Stomach (tissue), 9 donors: Measurements from ENCODE around the gene MRPS15. TPM values are rescaled to one million over a fixed set of nuclear protein-coding genes. Genes with fewer than 3 reads are reported as not detected.

Experiments used
- DNase-seq, 2 donors: peaks; one replicate each; pipeline versions ENCODE4 v3.0.0 to v3.0.0-alpha.2; 2013 to 2019
- H3K27ac ChIP-seq, 5 donors: fragments of 200-600 bp in 4 of 5; sonication (generic) in 4 of 5; one replicate each; pipeline ENCODE4 v1.5.1; 2013 to 2019; ENCODE audit warnings: mild to moderate bottlenecking in 1 of 5, moderate library complexity in 1 of 5
- H3K27me3 ChIP-seq, 3 donors: fragments of 200-600 bp; sonication (generic); one replicate each; pipeline ENCODE4 v1.5.1; 2017 to 2019; ENCODE audit warnings: mixed run types in 1 of 3
- H3K36me3 ChIP-seq, 4 donors: fragments of 200-600 bp; sonication (generic); 1 replicate in 3 of 4; 2 replicates in 1 of 4; pipeline ENCODE4 v1.5.1; 2016 to 2019
- H3K4me1 ChIP-seq, 4 donors: fragments of 200-600 bp; sonication (generic); one replicate each; pipeline ENCODE4 v1.5.1; 2016 to 2019
- H3K4me3 ChIP-seq, 4 donors: fragments of 200-600 bp; sonication (generic) in 3 of 4; one replicate each; pipeline ENCODE4 v1.5.1; 2016 to 2019; ENCODE audit warnings: mild to moderate bottlenecking in 1 of 4
- H3K9me3 ChIP-seq, 4 donors: fragments of 200-600 bp; sonication (generic); one replicate each; pipeline ENCODE4 v1.5.1; 2016 to 2019
- EP300 ChIP-seq: sonication (generic); formaldehyde crosslinking; IDR thresholded peaks from one replicate; pipeline ENCODE4 v1.6.1; 2017; ENCODE audit warnings: antibody characterized with exemption
- POLR2A ChIP-seq, 4 donors: fragments of 450-650 bp; IDR thresholded peaks; one replicate each; pipeline ENCODE4 v1.6.1; 2016; ENCODE audit warnings: antibody characterized with exemption in 4 of 4, control low read depth in 2 of 4, mild to moderate bottlenecking in 1 of 4, moderate library complexity in 1 of 4
- POLR2AphosphoS5 ChIP-seq, 3 donors: sonication (generic); formaldehyde crosslinking; IDR thresholded peaks; one replicate each; pipeline ENCODE4 v1.6.1; 2016; ENCODE audit warnings: antibody characterized with exemption in 3 of 3
- WGBS, 5 donors: extraction: QIAGEN DNeasy Blood & Tissue Kit in 3 of 5; methylation state at CpG; one replicate each; pipeline versions ENCODE4 v1.1.5 to v1.1.7; 2013 to 2018; 5-methylcytosine and 5-hydroxymethylcytosine counted together
- intact Hi-C: fragments of 100-400 bp; cut with DNase I; formaldehyde crosslinking; loops from one replicate; pipeline ENCODE4 v1.15.1; 2023; ENCODE audit warnings: low total_unique reads
- polyA plus RNA-seq, 3 donors: library from polyadenylated mRNA; stranded (reverse); fragments of 200-250 nt; gene quantifications; one replicate each; pipeline ENCODE4 v1.2.3, GENCODE V29; 2013
- small RNA-seq, 4 donors: library from RNA; depleted of rRNA; stranded (forward); fragments of <200 nt; gene quantifications; one replicate each; pipeline ENCODE3, GENCODE V24; 2016
- total RNA-seq, 5 donors: library from RNA; depleted of rRNA; stranded (reverse); fragments of >200 nt; gene quantifications; one replicate each; pipeline versions ENCODE4 v1.1.0 to v1.2.3, GENCODE V29; 2014 to 2016
- TF ChIP-seq, protein P1 (sequence below), 7 experiments: fragments of 450-650 bp in 4 of 7; fragments of 200-600 bp in 3 of 7; sonication (generic) in 3 of 7; IDR thresholded peaks; one replicate each; pipeline ENCODE4 v1.5.1; 2016 to 2019; ENCODE audit warnings: antibody characterized with exemption in 7 of 7, control low read depth in 2 of 7, mild to moderate bottlenecking in 1 of 7
- donor health status: healthy with polysubstance abuse.
- donor health status: Bipolar disorder and iron deficiency.
- donor health status: healthy.

The MRPS15 gene
- total and polyA plus RNA-seq, 8 donors, result 21.9 to 163 (median 91.9) TPM

GRCh38 chr1:36414384-36414783, 49.8 kb downstream of the MRPS15 start:
- Histone ChIP-seq H3K4me1 (peaks cover 0 to 2% (median 0%) of the 10 kb centered on the region in 4 donors), H3K9me3 (no peaks in the 10 kb centered on the region), H3K4me3 (no peak overlapping the region), H3K27me3 (no peaks in the 10 kb centered on the region), H3K36me3 (peaks cover 0 to 16% (median 6%) of the 10 kb centered on the region in 4 donors), H3K27ac (no peak overlapping the region)
- WGBS, 5 donors, result 82 to 94% (median 91%) methylated on average over 4 of the region's 4 CpGs
- TF ChIP-seq, protein P1, sequence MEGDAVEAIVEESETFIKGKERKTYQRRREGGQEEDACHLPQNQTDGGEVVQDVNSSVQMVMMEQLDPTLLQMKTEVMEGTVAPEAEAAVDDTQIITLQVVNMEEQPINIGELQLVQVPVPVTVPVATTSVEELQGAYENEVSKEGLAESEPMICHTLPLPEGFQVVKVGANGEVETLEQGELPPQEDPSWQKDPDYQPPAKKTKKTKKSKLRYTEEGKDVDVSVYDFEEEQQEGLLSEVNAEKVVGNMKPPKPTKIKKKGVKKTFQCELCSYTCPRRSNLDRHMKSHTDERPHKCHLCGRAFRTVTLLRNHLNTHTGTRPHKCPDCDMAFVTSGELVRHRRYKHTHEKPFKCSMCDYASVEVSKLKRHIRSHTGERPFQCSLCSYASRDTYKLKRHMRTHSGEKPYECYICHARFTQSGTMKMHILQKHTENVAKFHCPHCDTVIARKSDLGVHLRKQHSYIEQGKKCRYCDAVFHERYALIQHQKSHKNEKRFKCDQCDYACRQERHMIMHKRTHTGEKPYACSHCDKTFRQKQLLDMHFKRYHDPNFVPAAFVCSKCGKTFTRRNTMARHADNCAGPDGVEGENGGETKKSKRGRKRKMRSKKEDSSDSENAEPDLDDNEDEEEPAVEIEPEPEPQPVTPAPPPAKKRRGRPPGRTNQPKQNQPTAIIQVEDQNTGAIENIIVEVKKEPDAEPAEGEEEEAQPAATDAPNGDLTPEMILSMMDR (IDR thresholded peaks at IDR 0.05), result no peak
- TF ChIP-seq POLR2AphosphoS5 (IDR thresholded peaks at IDR 0.05), result no peak
- TF ChIP-seq EP300, result no peak
- TF ChIP-seq POLR2A (IDR thresholded peaks at IDR 0.05), result no peak
- intact Hi-C loops, result loop anchor here (10.0 kb wide), 1 partner anchor 310 kb away; no protein-coding TSS in a partner anchor
- DNase-seq, result no peak

- TF ChIP-seq POLR2AphosphoS5 (IDR thresholded peaks at IDR 0.05), result no peak
- TF ChIP-seq, protein P1 (IDR thresholded peaks at IDR 0.05), result no peak
- no peak for TF ChIP-seq EP300
- TF ChIP-seq POLR2A (IDR thresholded peaks at IDR 0.05), result no peak
- Histone ChIP-seq H3K4me1 (no peaks in the 10 kb centered on the region), H3K27me3 (no peaks in the 10 kb centered on the region), H3K9me3 (no peaks in the 10 kb centered on the region), H3K36me3 (peaks cover 0 to 3% (median 0%) of the 10 kb centered on the region in 4 donors), H3K27ac (no peak overlapping the region), H3K4me3 (no peak overlapping the region)
- 40 to 57% (median 51%) methylated on average over 11 of the region's 11 CpGs for WGBS, 5 donors
- peak in 1 of 2 donors; percentile 28 for DNase-seq
- intact Hi-C loops, result loop anchor here (10.0 kb wide), 1 partner anchor 307 kb away; no protein-coding TSS in a partner anchor
Measured at GRCh38 chr1:36411674-36412648, 52.2 kb downstream of the MRPS15 start.

- no peaks in the 10 kb centered on the region for H3K9me3 ChIP-seq
- intact Hi-C loops, result no loop called here
- peak overlapping the region in 1 of 5 donors; percentile 18 for H3K27ac ChIP-seq
- no peaks in the 10 kb centered on the region for H3K4me1 ChIP-seq
- H3K27me3 ChIP-seq, result no peaks in the 10 kb centered on the region
- TF ChIP-seq EP300 (no peak), POLR2AphosphoS5 (IDR thresholded peaks at IDR 0.05) (no peak), POLR2A (IDR thresholded peaks at IDR 0.05) (no peak)
- TF ChIP-seq, protein P1 (IDR thresholded peaks at IDR 0.05), result no peak
- 57 to 83% (median 66%) methylated on average over 2 of the region's 2 CpGs for WGBS, 5 donors
- no peak overlapping the region for H3K4me3 ChIP-seq
- no peaks in the 10 kb centered on the region for H3K36me3 ChIP-seq
- no peak for DNase-seq
Measured at GRCh38 chr1:36408479-36408878, 55.7 kb downstream of the MRPS15 start.

GRCh38 chr1:36406440-36406839, 57.7 kb downstream of the MRPS15 start:
- H3K27ac ChIP-seq, result no peak overlapping the region
- WGBS, 5 donors, result 77 to 100% (median 96%) methylated on average over 1 of the region's 1 CpG
- intact Hi-C loops, result no loop called here
- no peak overlapping the region for H3K4me3 ChIP-seq
- no peak for DNase-seq
- TF ChIP-seq, protein P1 (IDR thresholded peaks at IDR 0.05), result no peak
- no peaks in the 10 kb centered on the region for H3K36me3 ChIP-seq
- H3K27me3 ChIP-seq, result no peaks in the 10 kb centered on the region
- no peaks in the 10 kb centered on the region for H3K9me3 ChIP-seq
- H3K4me1 ChIP-seq, result peaks cover 0 to 6% (median 0%) of the 10 kb centered on the region in 4 donors

Small RNA genes lying within 50 kb of the gene (small RNA-seq; reads per million reads assigned to genes)
- gene SNORA63C, result 0 to 0.77 (median 0.23) reads per million in 4 donors

Other genes starting within 250 kb of the MRPS15 start
- 10 to 100 TPM; 26.4 to 97.9 (median 61.3) TPM for gene THRAP3, start 239.9 kb downstream of the MRPS15 start, total RNA-seq
- 10 to 100 TPM; 22.2 to 28.0 (median 26.9) TPM for gene THRAP3, start 239.9 kb downstream of the MRPS15 start, polyA plus RNA-seq
- 100 to 1,000 TPM in 1 of 5 donors, 1 to 10 TPM in 3, not detected in 1; 3.5 to 120 (median 6.5) TPM for gene SH3D21, start 158.0 kb downstream of the MRPS15 start, total RNA-seq
- gene SH3D21, start 158.0 kb downstream of the MRPS15 start, polyA plus RNA-seq, result 1 to 10 TPM in 2 of 3 donors, under 1 TPM in 1; 0.76 to 2.7 (median 1.8) TPM
- gene EVA1B, start 140.7 kb downstream of the MRPS15 start, total RNA-seq, result 10 to 100 TPM in 3 of 5 donors, 1 to 10 TPM in 1, not detected in 1; 8.3 to 67.2 (median 44.0) TPM
- 10 to 100 TPM; 29.0 to 35.0 (median 29.8) TPM for gene EVA1B, start 140.7 kb downstream of the MRPS15 start, polyA plus RNA-seq
- 10 to 100 TPM; 14.0 to 57.4 (median 28.3) TPM for gene STK40, start 78.5 kb downstream of the MRPS15 start, total RNA-seq
- gene STK40, start 78.5 kb downstream of the MRPS15 start, polyA plus RNA-seq, result 10 to 100 TPM; 14.6 to 36.0 (median 32.1) TPM
- gene LSM10, start 66.5 kb downstream of the MRPS15 start, total RNA-seq, result 100 to 1,000 TPM in 1 of 5 donors, 10 to 100 TPM in 3, 1 to 10 TPM in 1; 5.1 to 261 (median 42.6) TPM
- gene LSM10, start 66.5 kb downstream of the MRPS15 start, polyA plus RNA-seq, result 10 to 100 TPM; 46.5 to 65.7 (median 64.8) TPM
- 10 to 100 TPM in 2 of 5 donors, 1 to 10 TPM in 3; 1.7 to 69.4 (median 9.7) TPM for gene OSCP1, start 13.9 kb downstream of the MRPS15 start, total RNA-seq
- gene OSCP1, start 13.9 kb downstream of the MRPS15 start, polyA plus RNA-seq, result 1 to 10 TPM; 5.3 to 9.5 (median 8.6) TPM
- gene CSF3R, start 18.5 kb upstream of the MRPS15 start, total RNA-seq, result 10 to 100 TPM in 4 of 5 donors, not detected in 1; 12.7 to 30.9 (median 21.2) TPM
- gene CSF3R, start 18.5 kb upstream of the MRPS15 start, polyA plus RNA-seq, result 1 to 10 TPM; 1.6 to 6.7 (median 5.8) TPM